Stimulated activated CD4-positive, alpha-beta T cell treated with anti-CD3 and anti-CD28 coated beads, Interleukin-2, amount 100 ng/mL, for 4 hours (primary cell): ENCODE data around the gene AP3D1.
"Not testable (repeated sequence)": the region's sequence is repeated elsewhere in the genome, so short reads cannot be mapped to it uniquely, and the experiment has no call there.

Experiments
- DNase-seq: peaks from one replicate; pipeline ENCODE4 v3.0.0-alpha.2; 2020; ENCODE audit warnings: low read depth

AP3D1 gene

GRCh38 chr19:2128252-2128651 lies 23.1 kb downstream of the AP3D1 start:
- DNase-seq, result not testable (repeated sequence)

GRCh38 chr19:2127758-2128157 lies 23.6 kb downstream of the AP3D1 start:
- no peak for DNase-seq

- no peak for DNase-seq
Observed at GRCh38 chr19:2126879-2127518, 24.4 kb downstream of the AP3D1 start.

GRCh38 chr19:2123682-2124387 lies 27.5 kb downstream of the AP3D1 start:
- DNase-seq, result no peak

- no peak for DNase-seq
Observed at GRCh38 chr19:2122982-2123381, 28.4 kb downstream of the AP3D1 start.

- DNase-seq, result no peak
Observed at GRCh38 chr19:2122251-2122650, 29.1 kb downstream of the AP3D1 start.

- no peak for DNase-seq
Observed at GRCh38 chr19:2121416-2122051, 29.8 kb downstream of the AP3D1 start.

GRCh38 chr19:2120821-2121220 lies 30.5 kb downstream of the AP3D1 start:
- DNase-seq, result no peak

- DNase-seq, result no peak
Observed at GRCh38 chr19:2119921-2120785, 31.2 kb downstream of the AP3D1 start.

GRCh38 chr19:2118438-2118837 lies 32.9 kb downstream of the AP3D1 start:
- no peak for DNase-seq

GRCh38 chr19:2117215-2117960 lies 34.0 kb downstream of the AP3D1 start:
- no peak for DNase-seq

- DNase-seq, result no peak
Observed at GRCh38 chr19:2116507-2116906, 34.9 kb downstream of the AP3D1 start.

- DNase-seq, result no peak
Observed at GRCh38 chr19:2115911-2116426, 35.4 kb downstream of the AP3D1 start.

- no peak for DNase-seq
Observed at GRCh38 chr19:2115324-2115723, 36.0 kb downstream of the AP3D1 start.

GRCh38 chr19:2114821-2115220 lies 36.5 kb downstream of the AP3D1 start:
- no peak for DNase-seq

GRCh38 chr19:2114218-2114617 lies 37.1 kb downstream of the AP3D1 start:
- no peak for DNase-seq

- DNase-seq, result no peak
Observed at GRCh38 chr19:2113439-2114211, 37.7 kb downstream of the AP3D1 start.

- DNase-seq, result no peak
Observed at GRCh38 chr19:2112516-2113320, 38.6 kb downstream of the AP3D1 start.

GRCh38 chr19:2111886-2112285 lies 39.5 kb downstream of the AP3D1 start:
- DNase-seq, result no peak

- DNase-seq, result no peak
Observed at GRCh38 chr19:2111425-2111824, 39.9 kb downstream of the AP3D1 start.
